Transverse colon (tissue), 4 donors: ENCODE measurements around the gene TXNDC8. TPM values are rescaled to one million over a fixed set of nuclear protein-coding genes. Genes with fewer than 3 reads are reported as not detected.
A peak's percentile ranks its signal among the peaks of the same experiment; 100 is the strongest.

Experiments
- DNase-seq: peaks from one replicate; pipeline ENCODE4 v3.0.0-alpha.2; 2019
- H3K27ac ChIP-seq, 4 donors: fragments of 200-600 bp; sonication (generic); 2 replicates each; pipeline ENCODE4 v1.5.1; 2016 to 2018; ENCODE audit warnings: inconsistent platforms in 4 of 4
- H3K27me3 ChIP-seq: fragments of 200-600 bp; sonication (generic); 2 replicates; pipeline ENCODE4 v1.5.1; 2017; ENCODE audit warnings: inconsistent platforms
- H3K36me3 ChIP-seq, 4 donors: fragments of 200-600 bp; sonication (generic); 2 replicates each; pipeline ENCODE4 v1.5.1; 2017 to 2019; ENCODE audit warnings: inconsistent platforms in 4 of 4
- H3K4me1 ChIP-seq, 4 donors: fragments of 200-600 bp; sonication (generic); 2 replicates each; pipeline ENCODE4 v1.5.1; 2017 to 2020; ENCODE audit warnings: inconsistent platforms in 4 of 4
- H3K4me3 ChIP-seq, 4 donors: fragments of 200-600 bp; sonication (generic); 1 replicate in 1 of 4; 2 replicates in 3 of 4; pipeline versions ENCODE4 v1.5.1 to v1.6.1; 2017 to 2019; ENCODE audit warnings: inconsistent platforms in 4 of 4
- H3K9me3 ChIP-seq, 2 donors: fragments of 200-600 bp; sonication (generic); 2 replicates each; pipeline ENCODE4 v1.5.1; 2017 to 2019; ENCODE audit warnings: inconsistent platforms in 2 of 2
- CTCF ChIP-seq, 5 experiments: fragments of 200-600 bp in 3 of 5; fragments of 450-650 bp in 2 of 5; sonication (generic) in 3 of 5; IDR thresholded peaks; 1 replicate in 2 of 5; 2 replicates in 3 of 5; pipeline ENCODE4 v1.5.1; 2016 to 2017; ENCODE audit warnings: antibody characterized with exemption in 5 of 5, inconsistent platforms in 3 of 5, mild to moderate bottlenecking in 2 of 5, moderate library complexity in 1 of 5
- EP300 ChIP-seq: sonication (generic); formaldehyde crosslinking; IDR thresholded peaks from one replicate; pipeline ENCODE4 v1.6.1; 2017; ENCODE audit warnings: antibody characterized with exemption, low read depth
- POLR2A ChIP-seq: fragments of 450-650 bp; IDR thresholded peaks from one replicate; pipeline ENCODE4 v1.6.1; 2016; ENCODE audit warnings: antibody characterized with exemption, mild to moderate bottlenecking, moderate library complexity
- POLR2AphosphoS5 ChIP-seq, 3 donors: sonication (generic); formaldehyde crosslinking; IDR thresholded peaks; one replicate each; pipeline ENCODE4 v1.6.1; 2016; ENCODE audit warnings: antibody characterized with exemption in 3 of 3
- WGBS, 2 donors: methylation state at CpG; one replicate each; pipeline ENCODE4 v1.1.5; 2018; ENCODE audit warnings: low coverage in 1 of 2; 5-methylcytosine and 5-hydroxymethylcytosine counted together
- in situ Hi-C, 4 donors: fragments of 200-750 bp; cut with MboI; loops; one replicate each; pipeline versions ENCODE4 v1.15.0 to v1.15.1; 2017; ENCODE audit warnings: low sequenced_read_pairs in 3 of 4, low pct_ligation_motif_present in 1 of 4, low pct_unique_long_range_greater_than_20kb in 1 of 4
- intact Hi-C: fragments of 100-400 bp; cut with DNase I; formaldehyde crosslinking; loops from one replicate; pipeline ENCODE4 v1.15.1; 2023; ENCODE audit warnings: low total_unique reads
- total RNA-seq, 4 donors: library from RNA; depleted of rRNA; stranded (reverse); fragments of >200 nt; gene quantifications; one replicate each; pipeline ENCODE4 v1.1.0, GENCODE V29; 2016

TXNDC8 gene
- total RNA-seq, 4 donors from 2014 or later: not detected

GRCh38 chr9:110290001-110290400, 47.7 kb downstream of the TXNDC8 start:
- DNase-seq: no peak
- intact Hi-C loops: no loop called here
- 52 to 100% methylated on average over 1 of the region's 1 CpG for WGBS, 2 donors
- Histone ChIP-seq H3K36me3 (no peaks in the 10 kb centered on the region), H3K27me3 (no peaks in the 10 kb centered on the region), H3K4me1 (no peaks in the 10 kb centered on the region), H3K9me3 (no peaks in the 10 kb centered on the region), H3K27ac (no peak overlapping the region), H3K4me3 (no peak overlapping the region)
- TF ChIP-seq POLR2AphosphoS5 (IDR thresholded peaks at IDR 0.05) (no peak), CTCF (IDR thresholded peaks at IDR 0.05) (no peak), EP300 (no peak), POLR2A (no peak)
- in situ Hi-C loops: no loop called here

GRCh38 chr9:110288503-110288902, 49.2 kb downstream of the TXNDC8 start:
- H3K4me1 ChIP-seq: peaks cover 0 to 3% (median 3%) of the 10 kb centered on the region in 4 donors
- intact Hi-C loops: no loop called here
- no peaks in the 10 kb centered on the region for H3K27me3 ChIP-seq
- no peaks in the 10 kb centered on the region for H3K36me3 ChIP-seq
- H3K27ac ChIP-seq: no peak overlapping the region
- H3K9me3 ChIP-seq: no peaks in the 10 kb centered on the region
- no peak overlapping the region for H3K4me3 ChIP-seq
- TF ChIP-seq EP300: no peak
- TF ChIP-seq CTCF (IDR thresholded peaks at IDR 0.05): no peak
- TF ChIP-seq POLR2AphosphoS5 (IDR thresholded peaks at IDR 0.05): no peak
- no peak for TF ChIP-seq POLR2A
- DNase-seq: no peak
- 80 to 87% methylated on average over 3 to 4 of the region's 4 CpGs for WGBS, 2 donors
- in situ Hi-C loops: no loop called here

- H3K27ac ChIP-seq: no peak overlapping the region
- H3K4me3 ChIP-seq: no peak overlapping the region
- in situ Hi-C loops (no loop called here), intact Hi-C loops (no loop called here)
- DNase-seq: no peak
- H3K27me3 ChIP-seq: no peaks in the 10 kb centered on the region
- H3K36me3 ChIP-seq: no peaks in the 10 kb centered on the region
- 90 to 100% methylated on average over 1 to 6 of the region's 6 CpGs for WGBS, 2 donors
- H3K4me1 ChIP-seq: peaks cover 0 to 16% (median 11%) of the 10 kb centered on the region in 4 donors
- TF ChIP-seq CTCF (IDR thresholded peaks at IDR 0.05): no peak
- no peak for TF ChIP-seq POLR2A
- TF ChIP-seq EP300: no peak
- TF ChIP-seq POLR2AphosphoS5 (IDR thresholded peaks at IDR 0.05): no peak
- no peaks in the 10 kb centered on the region for H3K9me3 ChIP-seq
Observed at GRCh38 chr9:110287289-110287680, 50.4 kb downstream of the TXNDC8 start.

- H3K9me3 ChIP-seq: no peaks in the 10 kb centered on the region
- H3K4me3 ChIP-seq: no peak overlapping the region
- H3K36me3 ChIP-seq: no peaks in the 10 kb centered on the region
- WGBS, 2 donors: 52 to 72% methylated on average over 4 to 6 of the region's 6 CpGs
- H3K4me1 ChIP-seq: peaks cover 0 to 27% (median 19%) of the 10 kb centered on the region in 4 donors
- peak overlapping the region; percentile 64 to 84 (median 80) for H3K27ac ChIP-seq
- no peaks in the 10 kb centered on the region for H3K27me3 ChIP-seq
- no peak for TF ChIP-seq POLR2AphosphoS5 (IDR thresholded peaks at IDR 0.05)
- TF ChIP-seq CTCF (IDR thresholded peaks at IDR 0.05): no peak
- no peak for TF ChIP-seq EP300
- no peak for TF ChIP-seq POLR2A
- DNase-seq: peak; percentile 37
- intact Hi-C loops (no loop called here), in situ Hi-C loops (no loop called here)
Observed at GRCh38 chr9:110284211-110284844, 53.3 kb downstream of the TXNDC8 start.
